H9 (cell line): Measurements from ENCODE around the gene TP53BP1. TPM values are rescaled to one million over a fixed set of nuclear protein-coding genes. Genes with fewer than 3 reads are reported as not detected.

Experiments used
- DNase-seq: peaks from one replicate; pipeline ENCODE4 v3.0.0-alpha.2; 2017
- H2AFZ ChIP-seq: one replicate; pipeline ENCODE4 v1.6.1; 2013; ENCODE audit warnings: mild to moderate bottlenecking, low read length, control low read depth, moderate library complexity
- H2AK5ac ChIP-seq: 2 replicates; pipeline ENCODE4 v1.6.1; 2013; ENCODE audit warnings: low read length, control low read depth, mixed read lengths; ENCODE audit not compliant: insufficient read length
- H2BK120ac ChIP-seq: one replicate; pipeline ENCODE4 v1.6.1; 2013; ENCODE audit warnings: low read depth, mild to moderate bottlenecking, low read length, control low read depth, inconsistent platforms; ENCODE audit not compliant: poor library complexity, severe bottlenecking
- H2BK12ac ChIP-seq: 2 replicates; pipeline ENCODE4 v1.6.1; 2013; ENCODE audit warnings: low read length, control low read depth, mixed read lengths, low read depth; ENCODE audit not compliant: insufficient read length
- H2BK15ac ChIP-seq: 2 replicates; pipeline ENCODE4 v1.6.1; 2013; ENCODE audit warnings: low read depth, low read length, control low read depth
- H2BK20ac ChIP-seq: one replicate; pipeline ENCODE4 v1.6.1; 2013; ENCODE audit warnings: low read depth, mild to moderate bottlenecking, low read length, control low read depth, inconsistent platforms; ENCODE audit not compliant: poor library complexity, severe bottlenecking
- H2BK5ac ChIP-seq: 2 replicates; pipeline ENCODE4 v1.6.1; 2013; ENCODE audit warnings: low read length, control low read depth, mixed read lengths; ENCODE audit not compliant: insufficient read length
- H3K14ac ChIP-seq: 2 replicates; pipeline ENCODE4 v1.6.1; 2013; ENCODE audit warnings: low read length, control low read depth; ENCODE audit not compliant: insufficient read depth
- H3K18ac ChIP-seq: 2 replicates; pipeline ENCODE4 v1.6.1; 2013; ENCODE audit warnings: low read depth, mild to moderate bottlenecking, mixed read lengths, low read length, control low read depth; ENCODE audit not compliant: insufficient read length
- H3K23ac ChIP-seq: 2 replicates; pipeline ENCODE4 v1.6.1; 2013; ENCODE audit warnings: low read length, control low read depth, mixed read lengths, low read depth; ENCODE audit not compliant: insufficient read length
- H3K23me2 ChIP-seq: 2 replicates; pipeline ENCODE4 v1.6.1; 2013; ENCODE audit warnings: low read depth, mild to moderate bottlenecking, mixed read lengths, low read length, control low read depth; ENCODE audit not compliant: insufficient read length, poor library complexity, severe bottlenecking
- H3K27ac ChIP-seq: 2 replicates; pipeline ENCODE4 v1.5.1; 2013; ENCODE audit warnings: low read length, control low read depth, mixed read lengths, low read depth; ENCODE audit not compliant: insufficient read length
- H3K27me3 ChIP-seq: 2 replicates; pipeline ENCODE4 v1.6.1; 2013; ENCODE audit warnings: low read length, control low read depth, inconsistent platforms; ENCODE audit not compliant: insufficient read depth
- H3K4ac ChIP-seq: 2 replicates; pipeline ENCODE4 v1.6.1; 2013; ENCODE audit warnings: low read depth, mild to moderate bottlenecking, control low read depth, inconsistent platforms, low read length, moderate library complexity
- H3K4me1 ChIP-seq: 2 replicates; pipeline ENCODE4 v1.6.1; 2013; ENCODE audit warnings: low read length, control low read depth, inconsistent platforms; ENCODE audit not compliant: insufficient read depth
- H3K4me2 ChIP-seq: 2 replicates; pipeline ENCODE4 v1.6.1; 2013; ENCODE audit warnings: low read length, control low read depth, mixed read lengths; ENCODE audit not compliant: insufficient read length, insufficient read depth
- H3K56ac ChIP-seq: 2 replicates; pipeline ENCODE4 v1.6.1; 2013; ENCODE audit warnings: low read depth, mild to moderate bottlenecking, mixed read lengths, low read length, control low read depth; ENCODE audit not compliant: insufficient read length
- H3K79me1 ChIP-seq: 2 replicates; pipeline ENCODE4 v1.6.1; 2013; ENCODE audit warnings: low read depth, mild to moderate bottlenecking, moderate library complexity, low read length, control low read depth, inconsistent platforms; ENCODE audit not compliant: insufficient read depth, poor library complexity, severe bottlenecking
- H3K79me2 ChIP-seq: 2 replicates; pipeline ENCODE4 v1.6.1; 2013; ENCODE audit warnings: low read length, control low read depth, inconsistent platforms; ENCODE audit not compliant: insufficient read depth
- H3K9ac ChIP-seq: 2 replicates; pipeline ENCODE4 v1.6.1; 2013; ENCODE audit warnings: low read length, control low read depth, mixed read lengths; ENCODE audit not compliant: insufficient read length; ENCODE audit errors: extremely low read depth
- H3K9me3 ChIP-seq: one replicate; pipeline ENCODE4 v1.6.1; 2013; ENCODE audit warnings: low read depth, low read length, inconsistent platforms; ENCODE audit not compliant: control insufficient read depth
- H3T11ph ChIP-seq: one replicate; pipeline ENCODE4 v1.6.1; 2013; ENCODE audit warnings: mild to moderate bottlenecking, low read length, control low read depth, inconsistent platforms
- H4K20me1 ChIP-seq: one replicate; pipeline ENCODE4 v1.6.1; 2013; ENCODE audit not compliant: control insufficient read depth, insufficient read length, insufficient read depth
- H4K5ac ChIP-seq: 2 replicates; pipeline ENCODE4 v1.6.1; 2013; ENCODE audit warnings: low read depth, mild to moderate bottlenecking, mixed read lengths, low read length, control low read depth; ENCODE audit not compliant: insufficient read length
- H4K8ac ChIP-seq: replicated peaks from 2 replicates; pipeline ENCODE4 v1.6.1; 2013; ENCODE audit warnings: low read length, control low read depth, mixed read lengths, low read depth; ENCODE audit not compliant: insufficient read length
- H4K91ac ChIP-seq: 2 replicates; pipeline ENCODE4 v1.6.1; 2013; ENCODE audit warnings: low read depth, mild to moderate bottlenecking, moderate library complexity, mixed read lengths, low read length, control low read depth; ENCODE audit not compliant: insufficient read length
- H3K27ac Mint-ChIP-seq, 3 experiments: 2 replicates in 2 of 3; 3 replicates in 1 of 3; pipeline ENCODE4 v1.8.0; 2020 to 2021; ENCODE audit warnings: mixed read lengths in 3 of 3, mild to moderate bottlenecking in 1 of 3, moderate library complexity in 1 of 3
- H3K27me3 Mint-ChIP-seq: 2 replicates; pipeline ENCODE4 v1.8.0; 2021; ENCODE audit warnings: low read depth, mild to moderate bottlenecking, moderate library complexity, mixed read lengths
- H3K36me3 Mint-ChIP-seq, 3 experiments: 2 replicates in 2 of 3; 3 replicates in 1 of 3; pipeline ENCODE4 v1.8.0; 2020 to 2021; ENCODE audit warnings: low read depth in 3 of 3, mixed read lengths in 3 of 3; ENCODE audit not compliant: insufficient read depth in 1 of 3
- H3K4me1 Mint-ChIP-seq, 2 experiments: 2 replicates each; pipeline ENCODE4 v1.8.0; 2020; ENCODE audit warnings: mixed read lengths in 2 of 2
- H3K4me3 Mint-ChIP-seq, 2 experiments: 2 replicates in 1 of 2; 3 replicates in 1 of 2; pipeline ENCODE4 v1.8.0; 2020 to 2021; ENCODE audit warnings: mild to moderate bottlenecking in 2 of 2, mixed read lengths in 2 of 2, moderate library complexity in 1 of 2
- H3K9me3 Mint-ChIP-seq, 2 experiments: 2 replicates in 1 of 2; 3 replicates in 1 of 2; pipeline ENCODE4 v1.8.0; 2020; ENCODE audit warnings: mild to moderate bottlenecking in 2 of 2, mixed read lengths in 2 of 2, moderate library complexity in 1 of 2
- CTCF ChIP-seq: fragments of 200-600 bp; sonication (generic); conservative IDR thresholded peaks from 3 replicates; pipeline ENCODE4 v1.8.0; 2021; ENCODE audit warnings: antibody characterized with exemption, mild to moderate bottlenecking
- WGBS: extraction: QIAGEN DNeasy Blood & Tissue Kit; methylation state at CpG from one replicate; pipeline ENCODE4 v1.1.7; 2013; ENCODE audit warnings: missing lambda C conversion rate, low lambda C conversion rate, mixed read lengths; ENCODE audit not compliant: insufficient read length; ENCODE audit errors: extremely low coverage; 5-methylcytosine and 5-hydroxymethylcytosine counted together
- total RNA-seq: library from RNA; stranded (reverse); gene quantifications from 2 replicates; pipeline ENCODE4 v1.2.1, GENCODE V29; 2021

Gene TP53BP1
- total RNA-seq, 1 experiment from 2014 or later = 81.5 TPM

- Histone ChIP-seq H3K23me2 (peaks cover 27% of the 10 kb centered on the region), H4K20me1 (no peaks in the 10 kb centered on the region), H2BK15ac (no peak overlapping the region), H3T11ph (no peak overlapping the region), H4K8ac (no peak overlapping the region), H2BK20ac (no peak overlapping the region), H3K79me2 (no peaks in the 10 kb centered on the region), H2AK5ac (no peak overlapping the region), H3K27me3 (peaks cover 12% of the 10 kb centered on the region; the same call in 1 of the 2 replicates), H3K14ac (no peak overlapping the region), H2BK12ac (no peak overlapping the region), H2BK120ac (no peak overlapping the region), H3K4ac (no peak overlapping the region), H3K56ac (no peak overlapping the region), H3K23ac (no peak overlapping the region), H3K27ac (no peak overlapping the region), H4K91ac (no peak overlapping the region), H2AFZ (no peak overlapping the region), H3K18ac (no peak overlapping the region), H3K4me2 (no peak overlapping the region), H3K9me3 (no peaks in the 10 kb centered on the region), H3K4me1 (peaks cover 3% of the 10 kb centered on the region; the same call in 1 of the 2 replicates), H3K9ac (no peak overlapping the region), H3K79me1 (no peaks in the 10 kb centered on the region), H4K5ac (no peak overlapping the region), H2BK5ac (no peak overlapping the region)
- Mint-ChIP-seq H3K9me3 (no peaks in the 10 kb centered on the region), H3K27me3 (peaks cover 67% of the 10 kb centered on the region), H3K4me1 (peaks cover 43 to 65% of the 10 kb centered on the region in 2 experiments), H3K4me3 (no peak overlapping the region), H3K27ac (no peak overlapping the region), H3K36me3 (no peaks in the 10 kb centered on the region)
- WGBS = no CpG with 5 or more reads among the region's 1 CpG
- no peak for TF ChIP-seq CTCF
- no peak for DNase-seq
Measured at GRCh38 chr15:43513550-43513949, 20.6 kb upstream of the TP53BP1 start.
